ENCODE results near the gene SCRN1.

- no peak for TF ChIP-seq ZNF792 (CRISPR knock-in tag; IDR thresholded peaks at IDR 0.05)
- TF ChIP-seq EP300 (IDR thresholded peaks at IDR 0.05; ENCODE audit: low read depth in 2 of 2, low read length in 2 of 2), result no peak
- TF ChIP-seq EP300 (CRISPR knock-in tag; IDR thresholded peaks at IDR 0.05; ENCODE audit: borderline replicate concordance), result no peak
- no peak for TF ChIP-seq FOSL2 (CRISPR knock-in tag; IDR thresholded peaks at IDR 0.05)
- TF ChIP-seq MTF2 (CRISPR knock-in tag; IDR thresholded peaks at IDR 0.05; ENCODE audit: borderline replicate concordance), result no peak
- no peak for TF ChIP-seq RBM39 (IDR thresholded peaks at IDR 0.05; ENCODE audit: low read depth, low read length, poor library complexity, severe bottlenecking)
- no peak for TF ChIP-seq IRF9 (CRISPR knock-in tag; IDR thresholded peaks at IDR 0.05; ENCODE audit: borderline replicate concordance)
Observed at GRCh38 chr7:30027740-30028215, 38.2 kb upstream of the SCRN1 start.

All from HepG2 (cell line).